OCI-LY1 (cell line): Measurements from ENCODE around the gene GRB2.

Experiments used
- H2AFZ ChIP-seq: fragments of 200-600 bp; sonication (generic), shearing (Covaris generic); 2 replicates; pipeline ENCODE4 v1.6.0; 2014; ENCODE audit warnings: antibody characterized with exemption, mild to moderate bottlenecking, low read length
- H3F3A ChIP-seq: fragments of 200-600 bp; sonication (generic), shearing (Covaris generic); 2 replicates; pipeline ENCODE4 v1.6.0; 2014; ENCODE audit warnings: mild to moderate bottlenecking, antibody characterized with exemption, low read length, moderate library complexity; ENCODE audit not compliant: insufficient read depth
- H3K27ac ChIP-seq: fragments of 200-600 bp; sonication (generic); 2 replicates; pipeline ENCODE4 v1.5.1; 2014; ENCODE audit warnings: low read length, mixed run types, mild to moderate bottlenecking, low read depth; ENCODE audit not compliant: poor library complexity, severe bottlenecking
- H3K27me3 ChIP-seq: fragments of 200-600 bp; sonication (generic); 2 replicates; pipeline ENCODE4 v1.6.0; 2014; ENCODE audit warnings: antibody characterized with exemption, mild to moderate bottlenecking, low read length, moderate library complexity; ENCODE audit not compliant: insufficient read depth
- H3K36me3 ChIP-seq: fragments of 200-600 bp; sonication (generic); 2 replicates; pipeline ENCODE4 v1.6.1; 2014; ENCODE audit warnings: mild to moderate bottlenecking, antibody characterized with exemption, low read length, moderate library complexity, mixed read lengths; ENCODE audit not compliant: insufficient read depth
- H3K4me1 ChIP-seq: fragments of 200-600 bp; sonication (generic); 2 replicates; pipeline ENCODE4 v1.5.1; 2014; ENCODE audit warnings: mild to moderate bottlenecking, low read length, moderate library complexity; ENCODE audit not compliant: insufficient read depth, severe bottlenecking
- H3K4me2 ChIP-seq: fragments of 200-600 bp; sonication (generic), shearing (Covaris generic); 2 replicates; pipeline ENCODE4 v1.6.1; 2014; ENCODE audit warnings: low read length
- H3K4me3 ChIP-seq: fragments of 200-600 bp; sonication (generic); 2 replicates; pipeline ENCODE4 v1.5.1; 2014; ENCODE audit warnings: low read length, low read depth, mild to moderate bottlenecking, mixed read lengths; ENCODE audit not compliant: poor library complexity, severe bottlenecking
- H3K79me2 ChIP-seq: fragments of 200-600 bp; shearing (Covaris generic); 2 replicates; pipeline ENCODE4 v1.6.1; 2016; ENCODE audit warnings: mixed run types, low read length, mixed read lengths; ENCODE audit not compliant: insufficient read depth
- H3K9ac ChIP-seq: fragments of 200-600 bp; sonication (generic), shearing (Covaris generic); 2 replicates; pipeline ENCODE4 v1.6.1; 2014; ENCODE audit warnings: mild to moderate bottlenecking, low read length, mixed read lengths
- H3K9me2 ChIP-seq: fragments of 200-600 bp; sonication (generic), shearing (Covaris generic); 2 replicates; pipeline ENCODE4 v1.6.1; 2014; ENCODE audit warnings: low read depth, mild to moderate bottlenecking, low read length, mixed read lengths
- H3K9me3 ChIP-seq: fragments of 200-600 bp; shearing (Covaris generic); 2 replicates; pipeline ENCODE4 v1.6.1; 2014; ENCODE audit warnings: low read length, mixed read lengths
- H4K20me1 ChIP-seq: fragments of 200-600 bp; sonication (generic), shearing (Covaris generic); 2 replicates; pipeline ENCODE4 v1.6.0; 2016; ENCODE audit warnings: mild to moderate bottlenecking, low read length; ENCODE audit not compliant: insufficient read depth
- EZH2 ChIP-seq: fragments of 200-600 bp; sonication (generic), shearing (Covaris generic); IDR thresholded peaks from 2 replicates; pipeline ENCODE4 v1.8.0; 2017; ENCODE audit warnings: borderline replicate concordance, mixed run types, mild to moderate bottlenecking, antibody characterized with exemption, low read length, moderate library complexity, mixed read lengths
- TF ChIP-seq, protein P1 (sequence below): fragments of 200-600 bp; sonication (generic), shearing (Covaris generic); IDR thresholded peaks from 2 replicates; pipeline ENCODE4 v1.5.1; 2017; ENCODE audit warnings: mild to moderate bottlenecking, antibody characterized with exemption, low read length, moderate library complexity, mixed read lengths

GRB2 gene

DNA sequence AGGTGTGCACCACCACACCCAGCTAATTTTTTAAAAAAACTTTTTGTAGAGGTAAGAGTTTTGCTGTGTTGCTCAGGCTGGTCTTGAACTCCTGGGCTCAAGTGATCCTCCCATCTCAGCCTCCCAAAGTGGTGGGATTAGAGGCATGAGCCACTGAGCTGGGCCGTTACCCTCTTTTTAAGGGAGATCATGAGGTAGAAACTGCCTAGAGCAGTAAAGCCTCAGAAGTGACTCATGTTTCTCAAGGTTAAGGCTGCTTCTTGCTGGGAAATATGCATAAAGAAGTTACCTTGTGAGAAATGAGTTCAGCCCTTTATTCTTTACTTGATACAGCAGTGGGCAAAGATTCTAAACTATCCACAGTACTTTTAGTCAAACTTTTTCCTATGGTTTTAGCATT is 38.2 kb downstream of the GRB2 start:
- H3K4me1 ChIP-seq: peaks cover 100% of the 10 kb centered on the region
- H3K36me3 ChIP-seq: peaks cover 19% of the 10 kb centered on the region; the same call in 1 of the 2 replicates
- H3K4me3 ChIP-seq: no peak overlapping the region
- 0 out of 2 replicates have a peak overlapping the region, but pooled peaks have one; percentile 44 for H3K4me2 ChIP-seq
- peaks cover 11% of the 10 kb centered on the region for H3F3A ChIP-seq
- H4K20me1 ChIP-seq: peaks cover 14% of the 10 kb centered on the region
- H3K27ac ChIP-seq: peak overlapping the region; percentile 72
- H3K79me2 ChIP-seq: peaks cover 99% of the 10 kb centered on the region
- no peaks in the 10 kb centered on the region for H3K9me3 ChIP-seq
- TF ChIP-seq EZH2: no peak
- TF ChIP-seq, protein P1, sequence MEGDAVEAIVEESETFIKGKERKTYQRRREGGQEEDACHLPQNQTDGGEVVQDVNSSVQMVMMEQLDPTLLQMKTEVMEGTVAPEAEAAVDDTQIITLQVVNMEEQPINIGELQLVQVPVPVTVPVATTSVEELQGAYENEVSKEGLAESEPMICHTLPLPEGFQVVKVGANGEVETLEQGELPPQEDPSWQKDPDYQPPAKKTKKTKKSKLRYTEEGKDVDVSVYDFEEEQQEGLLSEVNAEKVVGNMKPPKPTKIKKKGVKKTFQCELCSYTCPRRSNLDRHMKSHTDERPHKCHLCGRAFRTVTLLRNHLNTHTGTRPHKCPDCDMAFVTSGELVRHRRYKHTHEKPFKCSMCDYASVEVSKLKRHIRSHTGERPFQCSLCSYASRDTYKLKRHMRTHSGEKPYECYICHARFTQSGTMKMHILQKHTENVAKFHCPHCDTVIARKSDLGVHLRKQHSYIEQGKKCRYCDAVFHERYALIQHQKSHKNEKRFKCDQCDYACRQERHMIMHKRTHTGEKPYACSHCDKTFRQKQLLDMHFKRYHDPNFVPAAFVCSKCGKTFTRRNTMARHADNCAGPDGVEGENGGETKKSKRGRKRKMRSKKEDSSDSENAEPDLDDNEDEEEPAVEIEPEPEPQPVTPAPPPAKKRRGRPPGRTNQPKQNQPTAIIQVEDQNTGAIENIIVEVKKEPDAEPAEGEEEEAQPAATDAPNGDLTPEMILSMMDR: no peak
- H3K9ac ChIP-seq: no peak overlapping the region
- H2AFZ ChIP-seq: no peak overlapping the region
- no peaks in the 10 kb centered on the region for H3K27me3 ChIP-seq
- H3K9me2 ChIP-seq: no peaks in the 10 kb centered on the region

DNA sequence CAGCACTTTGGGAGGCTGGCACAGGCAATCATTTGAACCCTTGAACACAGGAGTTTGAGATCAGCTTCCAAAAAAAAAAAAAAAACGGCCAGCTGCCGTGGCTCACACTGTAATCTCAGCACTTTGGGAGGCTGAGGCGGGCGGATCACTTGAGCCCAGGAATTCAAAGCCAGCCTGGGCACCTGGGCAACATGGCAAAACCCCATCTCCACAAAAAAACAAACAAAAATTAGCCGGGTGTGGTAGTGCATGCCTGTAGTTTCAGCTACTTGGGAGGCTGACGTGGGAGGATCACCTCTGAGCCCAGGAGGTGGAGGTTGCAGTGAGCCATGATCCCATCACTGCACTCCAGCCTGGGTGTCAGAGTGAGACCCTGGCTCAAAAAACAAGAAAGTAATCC is 39.0 kb downstream of the GRB2 start:
- peak overlapping the region; percentile 3; the same call in 1 of the 2 replicates for H3K9ac ChIP-seq
- H3K27me3 ChIP-seq: no peaks in the 10 kb centered on the region
- no peak overlapping the region for H2AFZ ChIP-seq
- TF ChIP-seq, protein P1: no peak
- TF ChIP-seq EZH2: no peak
- peak overlapping the region; percentile 44 for H3K4me2 ChIP-seq
- peaks cover 6% of the 10 kb centered on the region; the same call in 1 of the 2 replicates for H3F3A ChIP-seq
- peak overlapping the region; percentile 72 for H3K27ac ChIP-seq
- no peaks in the 10 kb centered on the region for H3K9me2 ChIP-seq
- no peaks in the 10 kb centered on the region for H3K9me3 ChIP-seq
- H4K20me1 ChIP-seq: peaks cover 6% of the 10 kb centered on the region
- peaks cover 99% of the 10 kb centered on the region for H3K79me2 ChIP-seq
- H3K4me1 ChIP-seq: peaks cover 100% of the 10 kb centered on the region
- H3K36me3 ChIP-seq: peaks cover 10% of the 10 kb centered on the region; the same call in 1 of the 2 replicates
- H3K4me3 ChIP-seq: no peak overlapping the region

DNA sequence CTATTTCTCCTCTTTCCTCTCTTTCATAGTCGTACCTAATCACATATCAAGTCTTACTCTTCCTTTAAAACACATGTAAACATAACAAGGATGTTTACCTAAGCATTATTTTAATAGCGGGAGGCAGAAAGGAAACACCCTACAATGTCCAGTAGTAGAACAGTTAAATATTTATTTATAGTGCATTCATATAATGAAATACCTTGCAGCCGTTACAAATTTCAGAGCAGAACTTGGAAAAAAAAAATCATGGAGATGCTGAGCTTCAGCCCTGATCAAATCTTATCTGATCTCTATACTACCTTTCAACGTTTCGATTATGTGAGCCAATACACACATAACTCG is 39.6 kb downstream of the GRB2 start:
- peaks cover 99% of the 10 kb centered on the region for H3K79me2 ChIP-seq
- peak overlapping the region; percentile 72 for H3K27ac ChIP-seq
- peaks cover 6% of the 10 kb centered on the region; the same call in 1 of the 2 replicates for H3F3A ChIP-seq
- peak overlapping the region; percentile 44 for H3K4me2 ChIP-seq
- H3K4me1 ChIP-seq: peaks cover 100% of the 10 kb centered on the region
- H3K36me3 ChIP-seq: 0 out of 2 replicates have a peak, but pooled peaks cover 6% of the 10 kb centered on the region
- H3K9me2 ChIP-seq: no peaks in the 10 kb centered on the region
- H3K4me3 ChIP-seq: peak overlapping the region; percentile 21
- peaks cover 6% of the 10 kb centered on the region for H4K20me1 ChIP-seq
- H2AFZ ChIP-seq: no peak overlapping the region
- no peaks in the 10 kb centered on the region for H3K9me3 ChIP-seq
- H3K27me3 ChIP-seq: no peaks in the 10 kb centered on the region
- peak overlapping the region; percentile 3; the same call in 1 of the 2 replicates for H3K9ac ChIP-seq
- TF ChIP-seq EZH2: no peak
- TF ChIP-seq, protein P1: no peak
